Right renal pelvis (tissue), 4 donors: ENCODE data around the gene SLC9A3. TPM values are rescaled to one million over a fixed set of nuclear protein-coding genes. Genes with fewer than 3 reads are reported as not detected.

Experiments used
- DNase-seq, 4 donors: peaks; one replicate each; pipeline ENCODE4 v3.0.0-alpha.2; 2013; ENCODE audit warnings: low read depth in 4 of 4, low spot score in 3 of 4, missing footprints in 1 of 4
- polyA plus RNA-seq, 4 donors: library from polyadenylated mRNA; unstranded; fragments of 120-200 nt; gene quantifications; one replicate each; pipeline ENCODE4 v1.2.1, GENCODE V29; 2013; ENCODE audit not compliant: insufficient read length in 4 of 4

SLC9A3 gene
- polyA plus RNA-seq, 4 donors = 40.5 to 60.9 (median 47.3) TPM

DNA sequence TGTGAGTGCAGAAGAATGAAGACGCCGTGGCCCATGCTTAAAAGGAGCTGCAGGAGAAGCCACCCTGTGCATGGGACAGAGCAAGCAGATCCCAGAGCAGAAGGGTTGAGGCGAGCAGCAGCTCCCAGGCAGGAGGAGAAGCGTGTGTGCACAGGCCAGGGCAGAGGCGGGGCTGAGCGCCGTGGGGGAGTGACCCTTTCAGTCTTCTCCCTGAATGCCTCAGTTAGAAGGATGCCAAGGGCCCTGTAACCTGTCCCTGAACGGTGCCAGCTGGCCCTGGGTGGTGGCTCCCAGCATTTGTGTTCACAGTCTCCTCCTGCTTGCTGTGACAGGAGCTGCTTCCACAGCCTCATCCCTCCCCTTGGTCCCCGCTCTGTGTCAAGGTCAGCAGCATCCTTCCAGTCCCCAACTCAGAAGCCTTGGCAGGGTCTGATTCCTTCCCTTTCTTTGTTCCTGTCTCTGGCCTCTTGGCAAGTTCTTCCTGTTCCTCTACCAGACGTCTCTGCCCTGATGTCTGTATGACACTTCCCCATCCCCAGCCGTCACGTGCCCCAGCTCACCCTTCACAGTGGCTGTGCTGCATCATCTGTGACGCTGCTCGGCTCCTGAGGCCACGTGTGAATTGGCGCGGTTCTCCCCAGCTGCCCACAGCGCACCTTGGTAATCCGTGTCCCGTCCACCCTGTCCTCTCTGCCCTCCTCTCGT, 76.0 kb downstream of the SLC9A3 start:
- no peak for DNase-seq

- DNase-seq = no peak
These were observed 76.7 kb downstream of the SLC9A3 start for GRCh38 chr5:447501-447900.

GRCh38 chr5:446883-447263, 77.4 kb downstream of the SLC9A3 start:
- no peak for DNase-seq

- no peak for DNase-seq
These were observed 78.0 kb downstream of the SLC9A3 start for GRCh38 chr5:446066-446882.

DNA sequence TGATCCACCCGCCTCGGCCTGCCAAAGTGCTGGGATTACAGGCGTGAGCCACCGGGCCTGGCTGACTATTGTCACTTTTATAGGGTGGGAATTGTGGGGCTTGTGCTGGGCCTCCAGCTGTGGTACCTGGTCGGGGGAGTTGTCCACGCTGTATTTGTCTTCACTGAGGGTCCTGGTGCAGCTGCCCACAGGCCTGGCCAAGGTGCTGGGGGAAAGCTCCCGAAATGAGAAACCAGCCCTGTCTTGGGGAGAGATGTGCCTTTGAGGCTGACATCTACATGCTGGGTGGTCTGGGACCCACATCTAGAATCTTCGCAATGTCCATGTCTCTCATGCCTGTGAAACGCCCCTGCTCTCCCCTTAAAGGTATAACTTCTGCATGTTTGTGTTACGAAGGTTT, 78.7 kb downstream of the SLC9A3 start:
- no peak for DNase-seq

DNA sequence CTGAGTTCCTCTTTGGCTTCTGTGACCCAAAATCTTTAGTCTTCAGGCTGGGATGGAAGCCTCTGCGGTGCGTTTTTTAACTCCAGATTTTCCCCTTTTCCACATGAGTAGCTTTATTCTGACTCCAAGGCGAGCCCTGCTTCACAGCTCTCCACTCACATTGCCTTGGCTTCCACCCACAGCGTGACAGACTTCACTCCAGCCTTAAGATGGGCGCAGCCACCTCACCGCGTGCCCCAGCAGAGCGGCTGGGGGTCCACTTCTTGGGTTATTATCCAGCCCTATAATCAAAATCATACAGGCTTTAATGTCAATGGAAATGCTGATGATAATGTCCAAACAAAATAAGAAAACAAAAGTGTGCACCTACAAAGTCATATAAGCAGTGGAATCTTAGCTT, 80.0 kb downstream of the SLC9A3 start:
- DNase-seq = no peak

- no peak for DNase-seq
These were observed 80.8 kb downstream of the SLC9A3 start for GRCh38 chr5:443239-444151.

GRCh38 chr5:442335-443238, 81.7 kb downstream of the SLC9A3 start, which contains the start of gene EXOC3:
TSS of gene EXOC3 (plus strand) at chr5:443176. CDS start at chr5:446206, 3,030 bp downstream.
- DNase-seq = peak; percentile 29 to 54 (median 48)

GRCh38 chr5:441996-442334, 82.3 kb downstream of the SLC9A3 start:
- DNase-seq = no peak

GRCh38 chr5:440401-441201, 83.6 kb downstream of the SLC9A3 start:
- no peak for DNase-seq

DNA sequence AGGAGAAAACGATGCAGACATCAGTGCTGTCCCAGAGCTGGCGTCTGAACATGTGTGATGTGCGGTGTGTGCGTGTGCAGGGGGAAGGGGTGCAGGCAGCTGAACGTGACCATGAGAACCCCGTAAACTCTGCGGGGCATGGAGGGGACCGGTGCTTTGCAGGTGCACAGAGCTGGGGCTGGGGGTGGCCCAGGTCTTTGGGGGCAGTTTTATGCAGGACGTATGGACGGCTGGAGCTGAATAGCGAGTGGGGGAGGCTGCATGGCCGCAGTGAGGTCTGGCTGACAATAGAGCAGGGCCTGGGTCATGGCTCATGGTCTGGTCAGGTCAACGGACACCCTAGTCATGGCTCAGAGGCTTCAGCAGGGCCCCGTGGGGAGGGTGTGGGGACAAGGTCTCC, 84.6 kb downstream of the SLC9A3 start:
- no peak for DNase-seq

DNA sequence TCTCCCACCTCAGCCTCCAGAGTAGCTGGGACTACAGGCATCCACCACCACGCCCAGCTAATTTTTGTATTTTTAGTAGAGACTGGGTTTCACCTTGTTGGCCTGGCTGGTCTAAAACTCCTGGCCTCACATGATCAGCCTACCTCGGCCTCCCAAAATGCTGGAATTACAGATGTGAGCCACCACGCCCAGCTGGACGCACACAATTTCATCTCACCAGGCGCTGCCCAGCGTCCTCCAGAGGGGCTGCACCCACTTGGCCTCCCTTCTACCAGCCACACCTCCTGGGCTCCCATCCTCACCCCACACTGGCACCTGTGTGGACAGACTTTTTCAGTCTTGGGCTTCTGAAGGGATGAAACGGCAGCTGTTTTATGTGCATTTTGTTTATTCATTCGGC, 85.1 kb downstream of the SLC9A3 start:
- DNase-seq = no peak

GRCh38 chr5:438481-438981, 85.7 kb downstream of the SLC9A3 start:
- no peak for DNase-seq

GRCh38 chr5:437281-437771, 86.9 kb downstream of the SLC9A3 start:
- no peak for DNase-seq

- DNase-seq = no peak
These were observed 87.6 kb downstream of the SLC9A3 start for GRCh38 chr5:436641-436975.

DNA sequence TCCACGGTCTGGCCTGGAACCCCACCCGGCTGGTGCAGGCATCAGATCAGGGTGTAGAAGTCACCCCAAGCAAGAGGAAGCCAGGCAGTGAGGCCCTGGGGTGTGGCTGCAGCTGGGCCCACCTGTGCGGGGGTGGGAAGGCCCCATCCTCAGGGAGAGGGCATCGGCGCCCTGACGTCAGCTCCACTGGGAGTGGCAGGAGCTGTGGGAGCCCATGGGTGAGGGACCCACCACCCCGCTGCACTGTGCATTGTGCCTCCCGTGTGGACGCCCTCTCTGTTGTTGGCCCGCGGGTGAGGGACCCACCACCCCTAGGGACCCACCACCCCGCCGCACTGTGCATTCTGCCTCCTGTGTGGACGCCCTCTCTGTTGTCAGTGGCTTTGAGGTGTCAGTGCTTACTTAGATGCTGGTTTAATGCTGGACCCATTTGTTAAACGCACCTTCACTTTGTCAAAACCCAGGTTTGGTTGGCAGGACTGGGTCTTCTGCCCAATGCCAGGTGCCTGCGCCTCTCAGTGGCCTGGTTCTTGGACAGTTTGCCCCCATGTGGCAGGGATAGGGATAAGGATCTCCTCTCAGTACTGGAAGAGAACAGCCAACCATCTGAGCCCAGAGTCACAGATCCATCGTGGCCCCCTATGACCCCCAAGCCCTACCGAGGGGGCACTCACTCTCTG, 88.1 kb downstream of the SLC9A3 start:
- no peak for DNase-seq

- no peak for DNase-seq
These were observed 89.0 kb downstream of the SLC9A3 start for GRCh38 chr5:435156-435790.
